OCI-LY1 (cell line): ENCODE measurements around the gene LAYN.

Experiments
- H2AFZ ChIP-seq: fragments of 200-600 bp; sonication (generic), shearing (Covaris generic); 2 replicates; pipeline ENCODE4 v1.6.0; 2014; ENCODE audit warnings: antibody characterized with exemption, mild to moderate bottlenecking, low read length
- H3F3A ChIP-seq: fragments of 200-600 bp; sonication (generic), shearing (Covaris generic); 2 replicates; pipeline ENCODE4 v1.6.0; 2014; ENCODE audit warnings: mild to moderate bottlenecking, antibody characterized with exemption, low read length, moderate library complexity; ENCODE audit not compliant: insufficient read depth
- H3K27ac ChIP-seq: fragments of 200-600 bp; sonication (generic); 2 replicates; pipeline ENCODE4 v1.5.1; 2014; ENCODE audit warnings: low read length, mixed run types, mild to moderate bottlenecking, low read depth; ENCODE audit not compliant: poor library complexity, severe bottlenecking
- H3K27me3 ChIP-seq: fragments of 200-600 bp; sonication (generic); 2 replicates; pipeline ENCODE4 v1.6.0; 2014; ENCODE audit warnings: antibody characterized with exemption, mild to moderate bottlenecking, low read length, moderate library complexity; ENCODE audit not compliant: insufficient read depth
- H3K36me3 ChIP-seq: fragments of 200-600 bp; sonication (generic); 2 replicates; pipeline ENCODE4 v1.6.1; 2014; ENCODE audit warnings: mild to moderate bottlenecking, antibody characterized with exemption, low read length, moderate library complexity, mixed read lengths; ENCODE audit not compliant: insufficient read depth
- H3K4me1 ChIP-seq: fragments of 200-600 bp; sonication (generic); 2 replicates; pipeline ENCODE4 v1.5.1; 2014; ENCODE audit warnings: mild to moderate bottlenecking, low read length, moderate library complexity; ENCODE audit not compliant: insufficient read depth, severe bottlenecking
- H3K4me2 ChIP-seq: fragments of 200-600 bp; sonication (generic), shearing (Covaris generic); 2 replicates; pipeline ENCODE4 v1.6.1; 2014; ENCODE audit warnings: low read length
- H3K4me3 ChIP-seq: fragments of 200-600 bp; sonication (generic); 2 replicates; pipeline ENCODE4 v1.5.1; 2014; ENCODE audit warnings: low read length, low read depth, mild to moderate bottlenecking, mixed read lengths; ENCODE audit not compliant: poor library complexity, severe bottlenecking
- H3K79me2 ChIP-seq: fragments of 200-600 bp; shearing (Covaris generic); 2 replicates; pipeline ENCODE4 v1.6.1; 2016; ENCODE audit warnings: mixed run types, low read length, mixed read lengths; ENCODE audit not compliant: insufficient read depth
- H3K9ac ChIP-seq: fragments of 200-600 bp; sonication (generic), shearing (Covaris generic); 2 replicates; pipeline ENCODE4 v1.6.1; 2014; ENCODE audit warnings: mild to moderate bottlenecking, low read length, mixed read lengths
- H3K9me2 ChIP-seq: fragments of 200-600 bp; sonication (generic), shearing (Covaris generic); 2 replicates; pipeline ENCODE4 v1.6.1; 2014; ENCODE audit warnings: low read depth, mild to moderate bottlenecking, low read length, mixed read lengths
- H3K9me3 ChIP-seq: fragments of 200-600 bp; shearing (Covaris generic); 2 replicates; pipeline ENCODE4 v1.6.1; 2014; ENCODE audit warnings: low read length, mixed read lengths
- H4K20me1 ChIP-seq: fragments of 200-600 bp; sonication (generic), shearing (Covaris generic); 2 replicates; pipeline ENCODE4 v1.6.0; 2016; ENCODE audit warnings: mild to moderate bottlenecking, low read length; ENCODE audit not compliant: insufficient read depth
- EZH2 ChIP-seq: fragments of 200-600 bp; sonication (generic), shearing (Covaris generic); IDR thresholded peaks from 2 replicates; pipeline ENCODE4 v1.8.0; 2017; ENCODE audit warnings: borderline replicate concordance, mixed run types, mild to moderate bottlenecking, antibody characterized with exemption, low read length, moderate library complexity, mixed read lengths
- TF ChIP-seq, protein P1 (sequence below): fragments of 200-600 bp; sonication (generic), shearing (Covaris generic); IDR thresholded peaks from 2 replicates; pipeline ENCODE4 v1.5.1; 2017; ENCODE audit warnings: mild to moderate bottlenecking, antibody characterized with exemption, low read length, moderate library complexity, mixed read lengths

LAYN gene

GRCh38 chr11:111539426-111540113 lies 950 bp upstream of the LAYN start:
- no peaks in the 10 kb centered on the region for H3K9me2 ChIP-seq
- H3K9ac ChIP-seq: no peak overlapping the region
- no peak overlapping the region for H3K4me2 ChIP-seq
- no peak overlapping the region for H3K4me3 ChIP-seq
- TF ChIP-seq, protein P1, sequence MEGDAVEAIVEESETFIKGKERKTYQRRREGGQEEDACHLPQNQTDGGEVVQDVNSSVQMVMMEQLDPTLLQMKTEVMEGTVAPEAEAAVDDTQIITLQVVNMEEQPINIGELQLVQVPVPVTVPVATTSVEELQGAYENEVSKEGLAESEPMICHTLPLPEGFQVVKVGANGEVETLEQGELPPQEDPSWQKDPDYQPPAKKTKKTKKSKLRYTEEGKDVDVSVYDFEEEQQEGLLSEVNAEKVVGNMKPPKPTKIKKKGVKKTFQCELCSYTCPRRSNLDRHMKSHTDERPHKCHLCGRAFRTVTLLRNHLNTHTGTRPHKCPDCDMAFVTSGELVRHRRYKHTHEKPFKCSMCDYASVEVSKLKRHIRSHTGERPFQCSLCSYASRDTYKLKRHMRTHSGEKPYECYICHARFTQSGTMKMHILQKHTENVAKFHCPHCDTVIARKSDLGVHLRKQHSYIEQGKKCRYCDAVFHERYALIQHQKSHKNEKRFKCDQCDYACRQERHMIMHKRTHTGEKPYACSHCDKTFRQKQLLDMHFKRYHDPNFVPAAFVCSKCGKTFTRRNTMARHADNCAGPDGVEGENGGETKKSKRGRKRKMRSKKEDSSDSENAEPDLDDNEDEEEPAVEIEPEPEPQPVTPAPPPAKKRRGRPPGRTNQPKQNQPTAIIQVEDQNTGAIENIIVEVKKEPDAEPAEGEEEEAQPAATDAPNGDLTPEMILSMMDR: no peak
- H3K9me3 ChIP-seq: 0 out of 2 replicates have a peak, but pooled peaks cover 3% of the 10 kb centered on the region
- H2AFZ ChIP-seq: no peak overlapping the region
- no peak overlapping the region for H3K27ac ChIP-seq
- H3K27me3 ChIP-seq: peaks cover 28% of the 10 kb centered on the region
- H3F3A ChIP-seq: no peaks in the 10 kb centered on the region
- no peaks in the 10 kb centered on the region for H3K4me1 ChIP-seq
- H3K36me3 ChIP-seq: no peaks in the 10 kb centered on the region
- H4K20me1 ChIP-seq: no peaks in the 10 kb centered on the region
- no peaks in the 10 kb centered on the region for H3K79me2 ChIP-seq

DNA sequence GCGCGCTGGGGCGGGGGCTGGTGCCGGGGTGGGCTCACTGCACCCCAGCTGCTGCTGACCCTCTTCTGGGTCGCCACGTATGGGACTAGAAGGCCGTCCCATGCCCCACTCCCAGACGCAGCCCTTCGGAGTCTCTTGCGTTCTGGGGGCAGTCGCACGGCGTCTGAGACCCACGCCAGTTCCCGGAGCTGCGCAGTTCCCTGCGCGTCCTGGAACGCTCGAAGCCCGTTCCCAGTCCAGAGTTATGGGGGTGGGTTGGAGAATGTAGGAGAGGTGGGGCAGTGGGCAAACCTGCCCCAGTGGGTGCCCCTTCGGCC lies 375 bp downstream of the LAYN start:
- H3K9ac ChIP-seq: no peak overlapping the region
- H3K27ac ChIP-seq: no peak overlapping the region
- H3K9me2 ChIP-seq: no peaks in the 10 kb centered on the region
- H3K36me3 ChIP-seq: no peaks in the 10 kb centered on the region
- H3K4me3 ChIP-seq: peak overlapping the region; percentile 13
- no peaks in the 10 kb centered on the region for H3F3A ChIP-seq
- no peak overlapping the region for H2AFZ ChIP-seq
- TF ChIP-seq EZH2: no peak
- TF ChIP-seq, protein P1: no peak
- no peaks in the 10 kb centered on the region for H3K79me2 ChIP-seq
- no peaks in the 10 kb centered on the region for H4K20me1 ChIP-seq
- H3K4me1 ChIP-seq: no peaks in the 10 kb centered on the region
- H3K9me3 ChIP-seq: 0 out of 2 replicates have a peak, but pooled peaks cover 3% of the 10 kb centered on the region
- H3K4me2 ChIP-seq: peak overlapping the region; percentile 7; the same call in 1 of the 2 replicates
- peaks cover 24% of the 10 kb centered on the region for H3K27me3 ChIP-seq

DNA sequence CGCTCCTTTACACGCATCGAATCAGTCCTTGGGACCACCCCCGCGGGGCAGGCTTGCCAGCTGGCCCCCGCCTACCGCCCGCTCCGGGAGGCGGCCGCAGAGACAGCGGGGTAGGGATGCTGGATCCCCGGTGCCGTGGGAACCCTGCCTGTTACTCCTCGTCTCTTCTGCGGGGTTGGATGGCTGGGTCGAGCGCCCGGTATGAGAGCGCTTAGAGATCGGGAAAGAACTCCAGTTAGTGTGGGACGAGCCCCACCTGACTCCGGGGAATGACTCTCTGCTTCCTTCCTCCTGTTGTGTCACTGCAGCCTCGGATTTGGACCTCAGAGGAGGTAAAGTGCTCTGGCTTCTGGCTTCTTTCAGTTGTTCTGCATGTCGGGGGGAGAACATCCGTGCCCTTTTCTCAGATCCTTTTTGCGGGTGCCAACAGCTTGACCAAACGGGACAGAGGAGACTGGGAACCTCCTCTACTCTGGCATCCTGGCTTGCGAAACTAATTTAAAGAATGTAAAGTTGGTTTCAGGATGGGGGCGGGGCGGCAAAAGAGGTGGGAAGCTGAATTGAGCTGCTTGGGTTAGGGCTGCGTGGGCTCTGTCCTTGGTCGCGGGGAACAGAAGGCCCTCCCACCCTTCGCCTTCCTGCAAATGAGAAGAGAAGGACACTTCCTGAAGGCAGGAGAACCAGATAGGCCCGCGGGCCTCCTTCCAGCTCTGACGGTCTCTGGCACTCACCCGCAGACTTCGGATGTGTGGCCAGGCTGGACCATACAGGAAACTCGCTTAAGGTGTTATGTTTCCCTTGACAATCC lies 938 bp downstream of the LAYN start:
- no peak overlapping the region for H3K4me3 ChIP-seq

More for the DNA sequence above, 938 bp downstream of the LAYN start:
- H3K27me3 ChIP-seq: peaks cover 24% of the 10 kb centered on the region
- H3K9me3 ChIP-seq: 0 out of 2 replicates have a peak, but pooled peaks cover 3% of the 10 kb centered on the region
- no peaks in the 10 kb centered on the region for H3K4me1 ChIP-seq
- H3K9me2 ChIP-seq: no peaks in the 10 kb centered on the region
- no peak overlapping the region for H3K4me2 ChIP-seq
- no peaks in the 10 kb centered on the region for H3K36me3 ChIP-seq
- no peak overlapping the region for H2AFZ ChIP-seq
- H3F3A ChIP-seq: no peaks in the 10 kb centered on the region
- no peaks in the 10 kb centered on the region for H4K20me1 ChIP-seq
- no peaks in the 10 kb centered on the region for H3K79me2 ChIP-seq
- H3K9ac ChIP-seq: no peak overlapping the region
- no peak overlapping the region for H3K27ac ChIP-seq
- TF ChIP-seq, protein P1: no peak
- no peak for TF ChIP-seq EZH2
